Endothelial cell of umbilical vein (primary cell): ENCODE data around the gene C1orf167. TPM values are rescaled to one million over a fixed set of nuclear protein-coding genes. Genes with fewer than 3 reads are reported as not detected.

Experiments
- BruUV-seq: library from RNA; stranded (reverse); fragments of 400-500 nt; replicated peaks from 2 replicates; lab custom pipeline; 2021; lab: Mats Ljungman, UMichigan
- CTCF ChIA-PET: fragments of 300-600, 350-600 bp; sonication (Branson Sonifier 250); formaldehyde crosslinking; loops from one replicate; lab custom pipeline; 2021; ENCODE audit warnings: antibody characterized with exemption, inconsistent platforms; lab: Charles Lee
- POLR2A ChIA-PET: fragments of 300-600, 350-600 bp; sonication (Branson Sonifier 250); formaldehyde crosslinking; loops from one replicate; lab custom pipeline; 2021; ENCODE audit warnings: antibody characterized with exemption, inconsistent platforms; lab: Charles Lee
- DNase-seq: peaks from one replicate; pipeline ENCODE4 v3.0.0-alpha.2; 2011; ENCODE audit warnings: low read depth, low spot score
- FAIRE-seq: peaks from 2 replicates; lab custom pipeline; 2011; peaks lifted over from hg19 to GRCh38; lab: Jason Lieb, UNC
- H2AFZ ChIP-seq: 2 replicates; pipeline ENCODE4 v1.6.0; 2012; ENCODE audit warnings: low read depth, low read length, control low read depth, inconsistent platforms
- H3K27ac ChIP-seq: 2 replicates; pipeline ENCODE4 v1.5.1; 2011; ENCODE audit warnings: low read depth, mild to moderate bottlenecking, control low read depth, low read length, moderate library complexity; ENCODE audit not compliant: insufficient read depth
- H3K27me3 ChIP-seq, 2 experiments: 2 replicates each; pipeline versions ENCODE4 v1.6.0 to v1.6.1; 2011; ENCODE audit warnings: low read length in 2 of 2, mixed read lengths in 1 of 2; ENCODE audit not compliant: control insufficient read depth in 2 of 2, insufficient read depth in 2 of 2
- H3K36me3 ChIP-seq, 2 experiments: 2 replicates in 1 of 2; 3 replicates in 1 of 2; pipeline ENCODE4 v1.5.1; 2011; ENCODE audit warnings: low read length in 2 of 2, mild to moderate bottlenecking in 1 of 2, moderate library complexity in 1 of 2; ENCODE audit not compliant: control insufficient read depth in 2 of 2, insufficient read depth in 2 of 2; ENCODE audit errors: extremely low read depth in 1 of 2
- H3K4me1 ChIP-seq: 3 replicates; pipeline ENCODE4 v1.5.1; 2011; ENCODE audit warnings: mild to moderate bottlenecking, low read length; ENCODE audit not compliant: control insufficient read depth, insufficient read depth; ENCODE audit errors: extremely low read depth
- H3K4me2 ChIP-seq: 2 replicates; pipeline ENCODE4 v1.6.1; 2011; ENCODE audit warnings: low read length, control low read depth, mixed read lengths; ENCODE audit not compliant: insufficient read depth
- H3K4me3 ChIP-seq, 3 experiments: fragments of 200-600 bp in 1 of 3; sonication (generic), shearing (Covaris generic) in 1 of 3; replicated peaks in 1 of 3; 2 replicates each; pipeline ENCODE4 v1.5.1; 2011 to 2016; ENCODE audit warnings: control low read depth in 3 of 3, low read length in 3 of 3, mild to moderate bottlenecking in 2 of 3, inconsistent platforms in 1 of 3, low read depth in 1 of 3, moderate library complexity in 1 of 3; ENCODE audit not compliant: insufficient read depth in 1 of 3
- H3K79me2 ChIP-seq: 2 replicates; pipeline ENCODE4 v1.6.0; 2012; ENCODE audit warnings: low read length, inconsistent platforms; ENCODE audit not compliant: control insufficient read depth, insufficient read depth
- H3K9ac ChIP-seq: replicated peaks from 2 replicates; pipeline ENCODE3; 2011; ENCODE audit warnings: low read length, control low read depth; ENCODE audit not compliant: insufficient read depth; ENCODE audit errors: extremely low read depth
- H3K9me1 ChIP-seq: replicated peaks from 3 replicates; pipeline ENCODE4 v1.6.0; 2011; ENCODE audit warnings: mild to moderate bottlenecking, low read length; ENCODE audit not compliant: control insufficient read depth, insufficient read depth; ENCODE audit errors: extremely low read depth
- H3K9me3 ChIP-seq: replicated peaks from 2 replicates; pipeline ENCODE4 v1.5.1; 2012; ENCODE audit warnings: low read length, inconsistent platforms; ENCODE audit not compliant: control insufficient read depth, insufficient read depth
- H4K20me1 ChIP-seq: replicated peaks from 2 replicates; pipeline ENCODE3; 2011; ENCODE audit warnings: mild to moderate bottlenecking, low read length; ENCODE audit not compliant: control insufficient read depth, insufficient read depth; ENCODE audit errors: extremely low read depth
- EZH2 ChIP-seq: IDR thresholded peaks from 2 replicates; pipeline ENCODE4 v1.6.1; 2012; ENCODE audit warnings: borderline replicate concordance, low read depth, mild to moderate bottlenecking, moderate library complexity, low read length, inconsistent platforms; ENCODE audit not compliant: severe bottlenecking
- FOS ChIP-seq: IDR thresholded peaks from 2 replicates; pipeline ENCODE4 v1.6.1; 2011; ENCODE audit warnings: mild to moderate bottlenecking, low read length, moderate library complexity, borderline replicate concordance; ENCODE audit not compliant: insufficient read depth
- GATA2 ChIP-seq: IDR thresholded peaks from 2 replicates; pipeline ENCODE4 v1.7.0; 2011; ENCODE audit warnings: low read depth, mild to moderate bottlenecking, moderate library complexity, mixed read lengths, low read length; ENCODE audit not compliant: insufficient read length, insufficient read depth
- JUN ChIP-seq: IDR thresholded peaks from 2 replicates; pipeline ENCODE4 v1.6.1; 2011; ENCODE audit warnings: borderline replicate concordance, low read depth; ENCODE audit not compliant: insufficient read length, insufficient read depth
- MYC ChIP-seq: IDR thresholded peaks from one replicate; pipeline ENCODE4 v1.6.1; 2011; ENCODE audit warnings: mild to moderate bottlenecking, low read depth, low read length
- POLR2A ChIP-seq: IDR thresholded peaks from 2 replicates; pipeline ENCODE4 v1.6.1; 2012; ENCODE audit warnings: low read depth, mild to moderate bottlenecking, control low read depth, low read length
- POLR2AphosphoS5 ChIP-seq: IDR thresholded peaks from 2 replicates; pipeline ENCODE4 v1.6.1; 2012; ENCODE audit warnings: low read depth, mild to moderate bottlenecking, control low read depth, low read length, moderate library complexity; ENCODE audit not compliant: insufficient read depth
- dilution Hi-C: fragments of 300-500 bp; cut with MboI; formaldehyde crosslinking; loops from one replicate; pipeline ENCODE4 v1.15.0; 2019; ENCODE audit warnings: low sequenced_read_pairs; ENCODE audit not compliant: extremely low pct_ligation_motif_present
- intact Hi-C: fragments of 100-400 bp; cut with micrococcal nuclease; formaldehyde crosslinking; loops from one replicate; pipeline ENCODE4 v1.10.0; 2022
- polyA plus RNA-seq, 4 experiments: library from polyadenylated mRNA; depleted of rRNA in 3 of 4; stranded (reverse) in 3 of 4; unstranded in 1 of 4; fragments of >200 nt; gene quantifications; 2 replicates each; pipeline versions ENCODE4 v1.2.1 to v1.2.3, GENCODE V29; 2011 to 2012; ENCODE audit warnings: missing spikeins in 1 of 4
- total RNA-seq: library from RNA; stranded (reverse); gene quantifications from 2 replicates; pipeline ENCODE4 v1.2.3, GENCODE V29; 2021
- TF ChIP-seq, protein P1 (sequence below): IDR thresholded peaks from 2 replicates; pipeline ENCODE4 v1.6.1; 2011; ENCODE audit not compliant: insufficient read depth, insufficient read length
- TF ChIP-seq, protein P2 (sequence below), 2 donors: IDR thresholded peaks; 1 replicate in 1 of 2; 2 replicates in 1 of 2; pipeline ENCODE4 v1.5.1; 2011; ENCODE audit warnings: low read length in 2 of 2, mild to moderate bottlenecking in 2 of 2, moderate library complexity in 2 of 2, control low read depth in 1 of 2, inconsistent platforms in 1 of 2, low read depth in 1 of 2; ENCODE audit not compliant: insufficient read depth in 1 of 2; ENCODE audit errors: extremely low read depth in 1 of 2

Gene C1orf167
- total and polyA plus RNA-seq, 2 donors (not counting 3 experiments of a cell fraction or from before 2014, with no cell fraction given): not detected

DNA sequence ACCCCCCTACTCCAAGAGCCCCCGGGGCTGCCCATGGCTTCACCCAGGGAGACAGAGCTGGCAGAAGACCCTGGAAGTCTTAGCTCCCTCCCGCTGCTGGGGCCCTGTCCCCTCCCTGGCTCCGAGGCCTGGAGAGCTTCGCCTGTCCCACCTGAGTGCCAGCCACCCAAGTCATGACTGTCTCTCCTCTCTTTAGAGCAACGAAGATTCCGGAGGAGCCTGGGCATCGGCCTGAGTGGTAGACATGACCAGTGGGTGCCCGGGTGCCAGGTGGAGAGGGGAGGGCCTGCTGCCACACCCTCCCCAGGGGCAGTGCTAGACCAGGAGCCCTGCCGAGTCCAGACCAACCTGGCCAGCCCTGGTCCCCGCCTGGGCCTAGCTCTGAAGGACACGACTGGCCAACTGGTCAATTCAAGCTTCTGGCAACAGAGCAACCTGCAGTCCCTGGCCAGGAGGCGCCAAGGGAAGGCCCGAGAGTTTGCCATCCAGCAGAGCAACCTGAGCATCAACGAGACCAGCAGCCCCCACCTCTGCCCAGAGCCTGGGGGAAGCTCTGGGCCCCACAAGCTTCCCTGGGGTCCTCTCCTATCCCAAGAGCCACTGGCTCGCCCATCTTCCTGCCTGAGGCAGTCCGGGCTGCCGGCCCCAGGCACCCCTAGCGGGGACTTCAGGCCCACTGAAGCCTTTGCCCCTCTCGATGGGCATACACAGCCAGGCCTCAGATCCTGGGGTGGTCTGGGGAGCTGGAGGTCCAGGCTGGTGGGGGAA, 3.9 kb downstream of the C1orf167 start:
- no TSS peak for BruUV-seq
- no peaks in the 10 kb centered on the region for H3K36me3 ChIP-seq
- DNase-seq: no peak
- H3K79me2 ChIP-seq: no peaks in the 10 kb centered on the region
- H3K27me3 ChIP-seq: peaks cover 0 to 4% of the 10 kb centered on the region in 2 experiments
- no peak overlapping the region for H2AFZ ChIP-seq
- peaks cover 4% of the 10 kb centered on the region for H3K4me1 ChIP-seq
- H3K9me3 ChIP-seq: no peaks in the 10 kb centered on the region
- no peak for FAIRE-seq
- no peaks in the 10 kb centered on the region for H4K20me1 ChIP-seq
- TF ChIP-seq, protein P1, sequence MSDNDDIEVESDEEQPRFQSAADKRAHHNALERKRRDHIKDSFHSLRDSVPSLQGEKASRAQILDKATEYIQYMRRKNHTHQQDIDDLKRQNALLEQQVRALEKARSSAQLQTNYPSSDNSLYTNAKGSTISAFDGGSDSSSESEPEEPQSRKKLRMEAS: no peak
- TF ChIP-seq EZH2 (no peak), MYC (no peak)
- no peak overlapping the region for H3K27ac ChIP-seq
- ChIA-PET POLR2A (no interaction called here), CTCF (interaction anchor here (1.0 kb wide), 1 partner anchor 17 kb away, joined by 3 read pairs; no protein-coding TSS in a partner anchor)
- intact Hi-C loops (no loop called here), dilution Hi-C loops (no loop called here)
- H3K9ac ChIP-seq: no peak overlapping the region
- H3K4me3 ChIP-seq: no peak overlapping the region
- H3K9me1 ChIP-seq: no peaks in the 10 kb centered on the region
- H3K4me2 ChIP-seq: no peak overlapping the region

DNA sequence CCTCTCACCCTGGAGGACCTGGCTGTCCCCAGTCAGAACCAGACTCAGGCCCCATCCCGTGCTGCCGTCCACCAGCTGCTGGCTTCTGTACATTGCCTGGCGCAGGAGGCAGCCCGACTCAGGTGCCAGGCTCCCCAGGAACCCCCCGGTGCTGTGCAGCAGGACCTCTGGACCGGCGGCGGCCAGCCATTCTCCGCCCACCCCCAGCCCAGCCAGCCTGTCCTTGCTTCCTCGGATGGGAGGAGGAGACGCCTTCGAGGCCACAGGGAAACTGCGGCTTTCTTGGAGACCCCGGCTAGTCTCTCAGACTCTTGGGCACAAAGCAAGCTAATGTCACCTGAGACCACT, 4.4 kb downstream of the C1orf167 start:
- H3K9me3 ChIP-seq: no peaks in the 10 kb centered on the region
- no peaks in the 10 kb centered on the region for H3K36me3 ChIP-seq
- no peaks in the 10 kb centered on the region for H3K9me1 ChIP-seq
- no peaks in the 10 kb centered on the region for H4K20me1 ChIP-seq
- DNase-seq (no peak), FAIRE-seq (no peak)
- no peak overlapping the region for H2AFZ ChIP-seq
- POLR2A ChIA-PET: no interaction called here
- CTCF ChIA-PET: interaction anchor here (1.0 kb wide), 1 partner anchor 16 kb away, joined by 3 read pairs; no protein-coding TSS in a partner anchor
- TF ChIP-seq MYC (no peak), GATA2 (no peak), JUN (no peak), FOS (no peak), EZH2 (no peak), POLR2AphosphoS5 (no peak), POLR2A (no peak)
- TF ChIP-seq, protein P2, sequence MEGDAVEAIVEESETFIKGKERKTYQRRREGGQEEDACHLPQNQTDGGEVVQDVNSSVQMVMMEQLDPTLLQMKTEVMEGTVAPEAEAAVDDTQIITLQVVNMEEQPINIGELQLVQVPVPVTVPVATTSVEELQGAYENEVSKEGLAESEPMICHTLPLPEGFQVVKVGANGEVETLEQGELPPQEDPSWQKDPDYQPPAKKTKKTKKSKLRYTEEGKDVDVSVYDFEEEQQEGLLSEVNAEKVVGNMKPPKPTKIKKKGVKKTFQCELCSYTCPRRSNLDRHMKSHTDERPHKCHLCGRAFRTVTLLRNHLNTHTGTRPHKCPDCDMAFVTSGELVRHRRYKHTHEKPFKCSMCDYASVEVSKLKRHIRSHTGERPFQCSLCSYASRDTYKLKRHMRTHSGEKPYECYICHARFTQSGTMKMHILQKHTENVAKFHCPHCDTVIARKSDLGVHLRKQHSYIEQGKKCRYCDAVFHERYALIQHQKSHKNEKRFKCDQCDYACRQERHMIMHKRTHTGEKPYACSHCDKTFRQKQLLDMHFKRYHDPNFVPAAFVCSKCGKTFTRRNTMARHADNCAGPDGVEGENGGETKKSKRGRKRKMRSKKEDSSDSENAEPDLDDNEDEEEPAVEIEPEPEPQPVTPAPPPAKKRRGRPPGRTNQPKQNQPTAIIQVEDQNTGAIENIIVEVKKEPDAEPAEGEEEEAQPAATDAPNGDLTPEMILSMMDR (IDR thresholded peaks at IDR 0.05; ENCODE audit: extremely low read depth in 1 of 2, insufficient read depth in 1 of 2, low read depth in 1 of 2, low read length in 2 of 2): no peak
- TF ChIP-seq, protein P1: no peak
- dilution Hi-C loops (no loop called here), intact Hi-C loops (no loop called here)
- H3K79me2 ChIP-seq: no peaks in the 10 kb centered on the region
- BruUV-seq: no TSS peak
- H3K4me1 ChIP-seq: peaks cover 4% of the 10 kb centered on the region
- no peak overlapping the region for H3K27ac ChIP-seq
- H3K9ac ChIP-seq: no peak overlapping the region
- peaks cover 0 to 3% of the 10 kb centered on the region in 2 experiments for H3K27me3 ChIP-seq
- no peak overlapping the region for H3K4me2 ChIP-seq
- no peak overlapping the region for H3K4me3 ChIP-seq
